ENCODE data around the gene PLA2G2D.
A peak's percentile ranks its signal among the peaks of the same experiment; 100 is the strongest.

PLA2G2D gene

GRCh38 chr1:20090119-20090518, 29.2 kb downstream of the PLA2G2D start:
- Histone ChIP-seq H3K27ac (ENCODE audit: low read depth, low read length) (no peak overlapping the region), H3K9me3 (ENCODE audit: control insufficient read depth, insufficient read depth, low read length) (no peaks in the 10 kb centered on the region), H3K27me3 (ENCODE audit: control insufficient read depth, low read length) (0 out of 2 replicates have a peak, but pooled peaks cover 14% of the 10 kb centered on the region), H4K20me1 (ENCODE audit: control insufficient read depth, insufficient read depth, low read depth, low read length) (no peaks in the 10 kb centered on the region), H3K9me2 (replicated peaks; ENCODE audit: control insufficient read depth, low read length) (no peaks in the 10 kb centered on the region), H3K4me3 (ENCODE audit: low read length) (no peak overlapping the region), H3K4me1 (ENCODE audit: control insufficient read depth, low read length) (no peaks in the 10 kb centered on the region), H3K36me3 (ENCODE audit: control insufficient read depth, low read length) (no peaks in the 10 kb centered on the region), H3K79me2 (ENCODE audit: control insufficient read depth, low read length) (no peaks in the 10 kb centered on the region), H3K4me2 (ENCODE audit: low read length) (no peak overlapping the region), H3F3A (ENCODE audit: control insufficient read depth, insufficient read depth) (no peaks in the 10 kb centered on the region)
- TF ChIP-seq CTCF (IDR thresholded peaks at IDR 0.05; ENCODE audit: low read depth, low read length, poor library complexity, severe bottlenecking) (no peak), EZH2phosphoT487 (IDR thresholded peaks at IDR 0.05; ENCODE audit: borderline replicate concordance, low read length) (no peak)

DNA sequence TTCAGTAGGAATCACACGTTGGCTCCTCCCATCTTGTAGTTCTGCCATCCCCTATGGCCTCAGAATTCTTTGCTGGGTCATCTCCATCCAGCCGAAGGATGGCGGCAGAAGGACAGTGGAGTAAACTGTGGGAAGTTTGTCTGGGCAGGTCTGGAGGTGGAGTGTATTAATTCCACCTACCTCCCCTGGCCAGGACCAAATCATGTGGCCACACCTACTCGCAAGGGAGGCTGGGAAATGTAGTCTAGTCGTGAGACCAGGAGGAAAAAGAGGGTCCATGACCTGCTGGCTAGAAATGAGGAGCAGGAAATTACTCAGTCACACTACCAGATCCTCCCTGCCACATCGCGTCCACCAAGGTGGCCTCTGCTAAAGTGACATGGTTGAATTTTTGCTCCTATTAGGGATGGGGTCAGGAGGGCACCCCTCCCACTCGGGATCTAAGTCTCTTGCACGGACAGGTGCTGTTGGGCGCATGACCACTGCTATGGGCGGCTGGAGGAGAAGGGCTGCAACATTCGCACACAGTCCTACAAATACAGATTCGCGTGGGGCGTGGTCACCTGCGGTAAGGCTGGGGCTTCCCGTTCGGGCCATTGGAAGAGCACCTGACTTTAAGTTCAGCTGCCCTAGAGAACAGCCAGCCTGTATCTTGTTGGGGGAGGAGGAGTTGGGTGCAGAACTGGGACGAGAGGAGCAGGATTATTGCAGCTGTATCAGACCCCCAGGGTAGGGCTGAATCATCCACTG, 29.8 kb downstream of the PLA2G2D start:
- no peaks in the 10 kb centered on the region for H3K36me3 ChIP-seq (ENCODE audit: control insufficient read depth, low read length)
- no peaks in the 10 kb centered on the region for H4K20me1 ChIP-seq (ENCODE audit: control insufficient read depth, insufficient read depth, low read depth, low read length)
- H3K27ac ChIP-seq (ENCODE audit: low read depth, low read length) = no peak overlapping the region
- no peaks in the 10 kb centered on the region for H3K9me3 ChIP-seq (ENCODE audit: control insufficient read depth, insufficient read depth, low read length)
- H3K4me2 ChIP-seq (ENCODE audit: low read length) = no peak overlapping the region
- H3K4me1 ChIP-seq (ENCODE audit: control insufficient read depth, low read length) = no peaks in the 10 kb centered on the region
- H3K9me2 ChIP-seq (replicated peaks; ENCODE audit: control insufficient read depth, low read length) = no peaks in the 10 kb centered on the region
- no peak overlapping the region for H3K4me3 ChIP-seq (ENCODE audit: low read length)
- H3K27me3 ChIP-seq (ENCODE audit: control insufficient read depth, low read length) = 0 out of 2 replicates have a peak, but pooled peaks cover 11% of the 10 kb centered on the region
- no peaks in the 10 kb centered on the region for H3K79me2 ChIP-seq (ENCODE audit: control insufficient read depth, low read length)
- no peaks in the 10 kb centered on the region for H3F3A ChIP-seq (ENCODE audit: control insufficient read depth, insufficient read depth)
- TF ChIP-seq CTCF (IDR thresholded peaks at IDR 0.05; ENCODE audit: low read depth, low read length, poor library complexity, severe bottlenecking) (no peak), EZH2phosphoT487 (IDR thresholded peaks at IDR 0.05; ENCODE audit: borderline replicate concordance, low read length) (no peak)

DNA sequence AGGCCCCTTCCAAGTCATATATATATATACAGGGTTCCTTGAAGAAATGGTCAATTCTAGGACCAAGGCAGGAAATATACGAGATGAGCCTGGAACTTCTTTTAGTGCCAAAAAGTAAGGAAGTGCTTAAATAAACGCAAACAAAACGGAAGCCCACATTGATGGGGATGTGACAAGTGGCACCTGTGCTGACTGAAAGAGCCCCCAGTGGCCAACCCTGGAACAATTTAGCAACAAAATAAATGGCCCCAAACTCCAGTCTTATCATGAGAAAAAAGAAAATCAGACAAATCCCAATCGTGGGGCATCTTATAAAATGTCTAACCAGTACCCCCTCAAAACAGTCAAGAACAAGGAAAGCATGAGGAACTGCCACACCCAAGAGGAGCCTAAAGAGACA, 31.7 kb downstream of the PLA2G2D start:
- Histone ChIP-seq H3K9me2 (replicated peaks; ENCODE audit: control insufficient read depth, low read length) (no peaks in the 10 kb centered on the region), H3K27me3 (ENCODE audit: control insufficient read depth, low read length) (0 out of 2 replicates have a peak, but pooled peaks cover 5% of the 10 kb centered on the region), H3K4me1 (ENCODE audit: control insufficient read depth, low read length) (no peaks in the 10 kb centered on the region), H3K4me3 (ENCODE audit: low read length) (no peak overlapping the region), H3F3A (ENCODE audit: control insufficient read depth, insufficient read depth) (no peaks in the 10 kb centered on the region), H3K9me3 (ENCODE audit: control insufficient read depth, insufficient read depth, low read length) (no peaks in the 10 kb centered on the region), H3K79me2 (ENCODE audit: control insufficient read depth, low read length) (no peaks in the 10 kb centered on the region), H4K20me1 (ENCODE audit: control insufficient read depth, insufficient read depth, low read depth, low read length) (no peaks in the 10 kb centered on the region), H3K36me3 (ENCODE audit: control insufficient read depth, low read length) (no peaks in the 10 kb centered on the region), H3K4me2 (ENCODE audit: low read length) (no peak overlapping the region), H3K27ac (ENCODE audit: low read depth, low read length) (no peak overlapping the region)
- TF ChIP-seq CTCF (IDR thresholded peaks at IDR 0.05; ENCODE audit: low read depth, low read length, poor library complexity, severe bottlenecking) (peak; percentile 57), EZH2phosphoT487 (IDR thresholded peaks at IDR 0.05; ENCODE audit: borderline replicate concordance, low read length) (no peak)

Data from DOHH2 (cell line).